HG02884 (cell line): ENCODE results near the gene IDNK.
"Not testable (repeated sequence)": the region's sequence is repeated elsewhere in the genome, so short reads cannot be mapped to it uniquely, and the experiment has no call there.

Source experiments
- ATAC-seq: cut with Tn5 transposase; IDR thresholded peaks from one replicate; pipeline ENCODE4 v1.9.1; 2021; ENCODE audit warnings: mild to moderate bottlenecking, moderate library complexity; ENCODE audit not compliant: unreplicated experiment

Gene IDNK

DNA sequence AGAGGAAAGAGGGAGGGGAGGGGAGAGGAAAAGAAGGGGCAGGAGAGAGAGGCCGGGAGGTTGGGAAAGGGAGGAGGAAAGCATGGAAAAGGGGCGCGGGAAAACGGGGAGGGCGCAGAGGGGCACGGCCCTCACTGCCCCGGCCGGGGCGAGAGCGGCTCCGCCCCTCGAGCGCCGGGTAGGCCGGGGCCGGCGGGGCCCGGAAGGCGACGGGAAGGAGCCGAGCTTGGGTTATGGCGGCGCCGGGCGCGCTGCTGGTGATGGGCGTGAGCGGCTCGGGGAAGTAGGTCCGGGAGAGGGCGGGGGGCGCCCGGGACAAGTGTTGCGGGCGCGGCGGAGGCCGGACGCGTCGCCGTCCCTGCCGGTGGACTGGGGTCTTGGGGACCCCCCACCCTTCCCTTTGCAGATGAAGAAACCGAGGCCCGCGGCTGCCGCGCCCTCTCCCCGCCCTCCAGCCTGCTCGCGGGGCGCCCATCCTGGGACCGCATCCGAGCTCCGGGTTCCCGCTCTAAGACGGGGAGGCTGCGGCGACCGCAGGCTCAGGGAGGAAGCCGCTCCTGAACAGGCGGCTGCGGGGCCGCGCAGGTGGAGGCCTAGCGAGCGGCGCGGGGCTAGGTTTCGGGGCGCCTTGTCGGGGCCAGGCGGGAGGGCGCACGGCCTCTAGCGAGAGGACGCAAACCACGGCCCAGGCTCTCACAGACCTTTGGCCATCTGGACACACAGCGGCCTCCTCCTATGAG lies at the start of gene IDNK:
TSS of gene IDNK (plus strand) at position 205 of the 740 bp plus-strand sequence. CDS start at position 234, 29 bp downstream.
- ATAC-seq = peak; percentile 78

- ATAC-seq = no peak
These were observed 48.5 kb upstream of the IDNK start for GRCh38 chr9:83574482-83574881.

DNA sequence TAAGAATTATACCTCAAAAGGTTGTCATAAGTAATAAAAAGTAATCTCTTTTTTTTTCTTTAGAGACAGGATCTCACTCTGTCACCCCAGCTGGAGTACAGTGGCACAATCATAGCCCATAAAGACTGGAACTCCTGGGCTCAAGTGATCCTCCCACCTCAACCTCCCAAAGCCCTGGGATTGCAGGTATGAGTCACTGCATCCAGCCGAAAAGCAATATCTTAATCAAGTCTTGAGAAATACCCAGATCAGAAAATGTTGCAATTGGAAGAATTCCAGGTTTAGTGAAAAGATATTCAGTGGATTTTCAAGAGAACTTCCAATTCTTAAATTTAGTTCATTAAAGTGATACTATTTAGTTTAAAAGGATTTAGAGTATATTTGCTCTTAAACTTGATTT lies 40.9 kb upstream of the IDNK start:
- no peak for ATAC-seq

DNA sequence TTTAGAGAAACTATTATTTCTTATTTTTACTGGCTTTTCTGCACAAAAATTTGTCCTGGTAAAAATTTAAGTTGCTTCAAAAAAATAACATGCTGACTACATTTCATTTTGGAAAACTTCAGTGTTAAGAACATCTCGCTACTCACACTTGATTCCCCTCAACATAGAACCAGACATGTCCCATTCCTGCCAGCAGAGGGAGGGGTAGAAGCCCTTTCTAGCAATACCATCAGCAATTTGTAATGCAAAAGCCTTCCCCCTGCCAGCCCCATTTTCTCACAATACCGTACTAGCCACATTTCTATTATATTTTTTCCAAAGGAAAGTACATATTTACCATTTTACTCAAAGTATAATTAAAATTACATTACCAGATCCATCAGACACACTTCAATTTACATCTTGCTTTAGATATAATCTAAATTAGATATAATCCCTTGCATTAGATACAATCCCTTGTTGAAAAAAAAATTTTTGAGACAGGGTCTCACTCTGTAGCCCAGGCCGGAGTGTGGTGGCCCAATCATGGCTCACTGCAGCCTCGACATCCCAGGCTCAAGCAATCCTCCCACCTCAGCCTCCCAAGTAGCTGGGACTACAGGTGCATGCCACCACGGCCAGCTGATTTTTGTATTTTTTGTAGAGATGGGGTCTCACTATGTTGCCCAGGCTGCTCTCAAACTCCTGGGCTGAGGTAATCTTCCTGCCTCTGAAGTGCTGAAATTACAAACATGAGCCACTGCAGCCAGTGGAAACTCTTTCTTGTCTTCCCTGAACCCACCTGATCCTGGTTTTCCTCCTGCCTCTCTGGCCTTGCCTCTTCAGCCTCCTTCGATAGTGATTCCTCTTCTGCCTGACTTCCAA lies 39.6 kb upstream of the IDNK start:
- ATAC-seq = peak; percentile 65

- no peak for ATAC-seq
These were observed 37.9 kb upstream of the IDNK start for GRCh38 chr9:83584995-83585394.

GRCh38 chr9:83588256-83588655 lies 34.7 kb upstream of the IDNK start:
- no peak for ATAC-seq

DNA sequence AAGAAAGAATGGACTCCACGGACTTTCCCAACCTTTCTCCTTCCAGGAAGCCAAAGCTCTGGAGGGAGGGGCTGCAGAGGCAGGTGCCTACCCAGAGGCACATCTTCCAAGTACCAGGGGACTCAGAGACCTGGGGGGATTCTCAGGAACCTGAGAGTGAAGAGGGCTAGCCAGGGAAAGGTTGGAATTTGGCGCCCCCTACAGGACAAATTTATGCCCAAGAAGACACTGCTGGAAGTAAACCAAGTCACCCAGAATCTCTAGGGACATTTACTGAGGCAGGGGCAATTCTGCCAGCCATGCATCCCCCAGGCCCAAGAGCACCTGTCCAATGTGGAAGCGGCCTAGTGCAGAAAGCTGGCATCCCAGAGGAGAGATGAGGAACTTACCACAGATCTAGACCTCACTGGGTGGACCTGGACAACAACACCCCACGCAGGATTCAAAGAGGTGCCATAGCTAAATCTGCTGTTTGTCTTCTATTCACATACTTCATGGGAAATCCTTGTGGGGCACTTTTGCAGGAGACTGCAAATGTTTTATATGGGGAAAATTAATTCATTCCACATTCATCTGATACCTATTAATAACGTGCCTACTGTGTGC lies 25.9 kb upstream of the IDNK start:
- ATAC-seq = peak; percentile 55

DNA sequence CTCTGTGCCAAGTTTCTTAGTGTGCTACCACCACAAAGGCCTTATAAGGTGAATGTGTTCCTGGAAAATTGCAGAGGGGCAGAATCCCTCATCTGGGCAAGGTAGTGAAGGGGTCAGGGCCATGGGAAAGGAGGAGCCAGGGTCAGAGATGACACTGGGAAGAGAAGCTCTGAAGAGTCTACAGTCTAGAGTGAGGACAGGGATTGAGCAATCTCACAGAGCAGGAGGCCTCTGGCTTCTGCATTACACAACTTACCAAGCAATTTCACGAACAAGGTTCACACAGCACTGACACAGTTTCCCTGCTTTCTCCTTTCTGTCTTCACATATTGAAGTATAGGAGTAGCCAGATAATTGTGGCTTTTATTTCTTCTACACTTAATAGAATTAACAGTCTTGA lies 24.5 kb upstream of the IDNK start:
- no peak for ATAC-seq

- no peak for ATAC-seq
These were observed 23.9 kb upstream of the IDNK start for GRCh38 chr9:83599071-83599470.

DNA sequence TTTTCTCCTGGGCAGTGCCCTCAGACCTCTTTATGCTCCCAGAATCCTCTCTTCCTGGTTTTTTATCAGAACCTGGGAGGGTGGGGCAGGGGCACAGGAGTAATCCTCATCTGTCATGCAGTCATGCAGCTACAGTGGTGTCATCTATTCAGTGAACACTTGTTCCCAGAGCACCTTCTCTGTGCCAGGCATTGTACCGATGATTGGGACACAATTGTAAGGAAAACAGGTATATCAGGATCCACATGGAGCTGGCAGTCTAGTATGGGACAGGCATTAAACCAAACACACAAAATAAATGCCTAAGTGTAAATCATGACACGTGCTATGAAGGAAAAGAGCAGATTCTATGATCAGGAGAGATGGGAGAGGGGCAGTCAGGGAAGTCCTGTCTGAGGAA lies 21.5 kb upstream of the IDNK start:
- no peak for ATAC-seq

GRCh38 chr9:83607620-83608019 lies 15.3 kb upstream of the IDNK start:
- ATAC-seq = not testable (repeated sequence)

- not testable (repeated sequence) for ATAC-seq
These were observed 9.6 kb upstream of the IDNK start for GRCh38 chr9:83613298-83613697.

GRCh38 chr9:83617299-83617698 lies 5.6 kb upstream of the IDNK start:
- no peak for ATAC-seq

DNA sequence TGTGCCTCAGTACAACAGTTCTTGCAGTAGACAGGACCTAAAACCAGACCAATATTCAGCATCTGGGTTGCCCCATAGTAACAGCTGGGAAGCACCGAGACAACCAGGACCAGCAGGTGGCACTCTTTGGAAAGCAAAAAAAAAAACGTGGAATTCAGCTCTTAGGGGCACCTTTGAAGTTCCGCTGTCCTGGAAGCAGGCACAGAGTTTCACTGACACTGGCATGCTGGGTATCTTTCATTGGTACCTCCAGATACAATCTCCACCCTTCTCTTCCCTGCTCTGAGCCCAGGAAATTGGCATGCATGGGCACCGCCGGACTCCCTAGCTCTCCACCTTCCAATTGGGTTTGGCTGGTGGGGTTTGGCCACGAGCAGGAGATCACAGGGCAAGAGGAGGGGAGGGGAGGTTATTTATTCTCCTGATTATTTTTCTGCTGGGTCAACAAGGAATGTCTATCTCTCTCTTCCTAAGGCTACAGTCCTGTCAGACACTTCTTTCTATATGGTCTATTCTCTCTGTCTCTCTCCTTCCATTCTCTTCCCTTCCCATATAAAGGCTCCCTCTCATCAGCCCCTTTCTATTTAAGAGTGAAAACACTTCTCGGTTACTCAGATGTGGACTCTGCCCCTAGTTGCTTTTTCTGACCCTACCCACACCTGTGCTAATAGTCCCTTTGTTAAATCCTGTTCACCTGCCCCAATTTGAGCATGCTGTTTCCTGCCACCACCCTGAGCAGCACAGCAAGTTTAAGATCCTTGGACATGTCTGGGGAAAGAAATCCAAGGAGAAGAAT lies 1.9 kb upstream of the IDNK start:
- ATAC-seq = no peak

DNA sequence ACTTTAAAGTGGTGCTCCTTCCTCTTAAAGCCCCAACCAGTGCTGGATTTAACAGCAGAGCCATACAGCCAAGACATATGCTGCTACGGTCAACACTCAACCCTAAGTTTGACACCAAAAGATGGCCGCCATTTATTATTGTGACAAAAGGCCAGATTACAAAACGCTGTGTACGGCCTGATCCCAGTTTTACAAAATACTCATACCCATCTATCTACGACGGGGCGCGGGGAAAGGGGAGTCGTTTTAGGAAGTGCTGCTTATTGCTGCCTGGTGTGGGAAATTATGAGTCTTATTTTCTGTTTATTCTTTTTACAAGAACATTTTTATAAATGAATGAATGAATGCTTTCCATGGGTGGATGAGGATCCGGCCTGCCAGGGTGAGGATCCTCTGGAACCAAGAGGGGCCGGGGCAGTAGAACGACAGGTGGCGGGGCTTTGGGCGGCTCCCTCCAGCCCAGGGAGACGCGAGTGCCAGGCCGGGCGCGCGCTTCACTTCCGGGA lies 457 bp upstream of the IDNK start:
- peak; percentile 45 for ATAC-seq

- peak; percentile 16 for ATAC-seq
These were observed 735 bp downstream of the IDNK start for GRCh38 chr9:83623679-83624076.

- no peak for ATAC-seq
These were observed 2.2 kb downstream of the IDNK start for GRCh38 chr9:83625178-83625577.

DNA sequence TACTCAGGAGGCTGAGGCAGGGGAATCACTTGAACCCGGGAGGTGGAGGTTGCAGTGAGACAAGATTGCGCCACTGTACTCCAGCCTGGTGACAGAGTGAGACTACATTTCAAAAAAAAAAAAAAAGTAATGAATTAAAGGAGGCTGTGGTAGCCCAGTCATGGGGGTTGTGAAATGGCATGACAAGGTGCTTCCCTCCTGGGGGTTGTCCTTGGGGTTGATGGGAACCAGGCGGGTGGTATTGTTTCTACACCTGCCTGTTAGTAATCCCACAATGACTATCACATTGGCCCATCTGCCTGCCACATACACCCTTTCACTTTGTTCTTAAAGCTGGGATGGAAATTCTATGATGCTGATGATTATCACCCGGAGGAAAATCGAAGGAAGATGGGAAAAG lies 5.6 kb downstream of the IDNK start:
- ATAC-seq = no peak

GRCh38 chr9:83629433-83630104 lies 6.6 kb downstream of the IDNK start:
- ATAC-seq = no peak

GRCh38 chr9:83630938-83631457 lies 8.1 kb downstream of the IDNK start:
- ATAC-seq = no peak
